Thyroid gland (tissue), 4 donors: ENCODE data around the gene DMD.

ENCODE experiments used
- POLR2A ChIP-seq, 2 donors: fragments of 450-650 bp; IDR thresholded peaks; one replicate each; pipeline ENCODE4 v1.6.1; 2017; ENCODE audit warnings: antibody characterized with exemption in 2 of 2, mild to moderate bottlenecking in 2 of 2, moderate library complexity in 1 of 2
- TF ChIP-seq, protein P1 (sequence below), 6 experiments: fragments of 200-600 bp in 3 of 6; fragments of 450-650 bp in 3 of 6; sonication (generic) in 3 of 6; IDR thresholded peaks; one replicate each; pipeline ENCODE4 v1.5.1; 2016 to 2019; ENCODE audit warnings: antibody characterized with exemption in 6 of 6, mild to moderate bottlenecking in 2 of 6, inconsistent platforms in 1 of 6, moderate library complexity in 1 of 6

DNA sequence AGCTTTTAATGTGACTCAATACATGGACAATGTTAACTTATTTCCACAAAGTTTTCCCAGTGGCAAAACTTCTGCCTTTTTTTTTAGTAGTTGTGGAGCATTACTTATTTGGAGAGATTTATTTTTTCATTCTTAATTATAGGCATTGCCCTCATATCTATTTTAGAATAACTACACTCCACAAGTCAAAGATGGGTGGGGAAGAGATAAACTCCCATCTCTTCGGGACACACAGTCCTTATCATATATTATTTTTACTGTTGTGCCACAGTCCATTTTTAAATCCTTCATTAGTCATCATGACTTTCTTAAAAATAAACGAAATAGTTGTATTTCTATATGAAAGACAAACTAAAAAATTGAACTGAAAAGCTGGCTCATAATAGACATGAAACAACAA, 1.2 kb downstream of the DMD start:
- TF ChIP-seq, protein P1, sequence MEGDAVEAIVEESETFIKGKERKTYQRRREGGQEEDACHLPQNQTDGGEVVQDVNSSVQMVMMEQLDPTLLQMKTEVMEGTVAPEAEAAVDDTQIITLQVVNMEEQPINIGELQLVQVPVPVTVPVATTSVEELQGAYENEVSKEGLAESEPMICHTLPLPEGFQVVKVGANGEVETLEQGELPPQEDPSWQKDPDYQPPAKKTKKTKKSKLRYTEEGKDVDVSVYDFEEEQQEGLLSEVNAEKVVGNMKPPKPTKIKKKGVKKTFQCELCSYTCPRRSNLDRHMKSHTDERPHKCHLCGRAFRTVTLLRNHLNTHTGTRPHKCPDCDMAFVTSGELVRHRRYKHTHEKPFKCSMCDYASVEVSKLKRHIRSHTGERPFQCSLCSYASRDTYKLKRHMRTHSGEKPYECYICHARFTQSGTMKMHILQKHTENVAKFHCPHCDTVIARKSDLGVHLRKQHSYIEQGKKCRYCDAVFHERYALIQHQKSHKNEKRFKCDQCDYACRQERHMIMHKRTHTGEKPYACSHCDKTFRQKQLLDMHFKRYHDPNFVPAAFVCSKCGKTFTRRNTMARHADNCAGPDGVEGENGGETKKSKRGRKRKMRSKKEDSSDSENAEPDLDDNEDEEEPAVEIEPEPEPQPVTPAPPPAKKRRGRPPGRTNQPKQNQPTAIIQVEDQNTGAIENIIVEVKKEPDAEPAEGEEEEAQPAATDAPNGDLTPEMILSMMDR (IDR thresholded peaks at IDR 0.05): no peak
- no peak for TF ChIP-seq POLR2A (IDR thresholded peaks at IDR 0.05)
